Endothelial cell of umbilical vein (primary cell): Measurements from ENCODE around the gene ADGRE1. TPM values are rescaled to one million over a fixed set of nuclear protein-coding genes. Genes with fewer than 3 reads are reported as not detected.

Experiments used
- BruUV-seq: library from RNA; stranded (reverse); fragments of 400-500 nt; replicated peaks from 2 replicates; lab custom pipeline; 2021; lab: Mats Ljungman, UMichigan
- CTCF ChIA-PET: fragments of 300-600, 350-600 bp; sonication (Branson Sonifier 250); formaldehyde crosslinking; loops from one replicate; lab custom pipeline; 2021; ENCODE audit warnings: antibody characterized with exemption, inconsistent platforms; lab: Charles Lee
- POLR2A ChIA-PET: fragments of 300-600, 350-600 bp; sonication (Branson Sonifier 250); formaldehyde crosslinking; loops from one replicate; lab custom pipeline; 2021; ENCODE audit warnings: antibody characterized with exemption, inconsistent platforms; lab: Charles Lee
- DNase-seq: peaks from one replicate; pipeline ENCODE4 v3.0.0-alpha.2; 2011; ENCODE audit warnings: low read depth, low spot score
- FAIRE-seq: peaks from 2 replicates; lab custom pipeline; 2011; peaks lifted over from hg19 to GRCh38; lab: Jason Lieb, UNC
- H2AFZ ChIP-seq: 2 replicates; pipeline ENCODE4 v1.6.0; 2012; ENCODE audit warnings: low read depth, low read length, control low read depth, inconsistent platforms
- H3K27ac ChIP-seq: 2 replicates; pipeline ENCODE4 v1.5.1; 2011; ENCODE audit warnings: low read depth, mild to moderate bottlenecking, control low read depth, low read length, moderate library complexity; ENCODE audit not compliant: insufficient read depth
- H3K27me3 ChIP-seq, 2 experiments: 2 replicates each; pipeline versions ENCODE4 v1.6.0 to v1.6.1; 2011; ENCODE audit warnings: low read length in 2 of 2, mixed read lengths in 1 of 2; ENCODE audit not compliant: control insufficient read depth in 2 of 2, insufficient read depth in 2 of 2
- H3K36me3 ChIP-seq, 2 experiments: 2 replicates in 1 of 2; 3 replicates in 1 of 2; pipeline ENCODE4 v1.5.1; 2011; ENCODE audit warnings: low read length in 2 of 2, mild to moderate bottlenecking in 1 of 2, moderate library complexity in 1 of 2; ENCODE audit not compliant: control insufficient read depth in 2 of 2, insufficient read depth in 2 of 2; ENCODE audit errors: extremely low read depth in 1 of 2
- H3K4me1 ChIP-seq: 3 replicates; pipeline ENCODE4 v1.5.1; 2011; ENCODE audit warnings: mild to moderate bottlenecking, low read length; ENCODE audit not compliant: control insufficient read depth, insufficient read depth; ENCODE audit errors: extremely low read depth
- H3K4me2 ChIP-seq: 2 replicates; pipeline ENCODE4 v1.6.1; 2011; ENCODE audit warnings: low read length, control low read depth, mixed read lengths; ENCODE audit not compliant: insufficient read depth
- H3K4me3 ChIP-seq, 3 experiments: fragments of 200-600 bp in 1 of 3; sonication (generic), shearing (Covaris generic) in 1 of 3; replicated peaks in 1 of 3; 2 replicates each; pipeline ENCODE4 v1.5.1; 2011 to 2016; ENCODE audit warnings: control low read depth in 3 of 3, low read length in 3 of 3, mild to moderate bottlenecking in 2 of 3, inconsistent platforms in 1 of 3, low read depth in 1 of 3, moderate library complexity in 1 of 3; ENCODE audit not compliant: insufficient read depth in 1 of 3
- H3K79me2 ChIP-seq: 2 replicates; pipeline ENCODE4 v1.6.0; 2012; ENCODE audit warnings: low read length, inconsistent platforms; ENCODE audit not compliant: control insufficient read depth, insufficient read depth
- H3K9ac ChIP-seq: replicated peaks from 2 replicates; pipeline ENCODE3; 2011; ENCODE audit warnings: low read length, control low read depth; ENCODE audit not compliant: insufficient read depth; ENCODE audit errors: extremely low read depth
- H3K9me1 ChIP-seq: replicated peaks from 3 replicates; pipeline ENCODE4 v1.6.0; 2011; ENCODE audit warnings: mild to moderate bottlenecking, low read length; ENCODE audit not compliant: control insufficient read depth, insufficient read depth; ENCODE audit errors: extremely low read depth
- H3K9me3 ChIP-seq: replicated peaks from 2 replicates; pipeline ENCODE4 v1.5.1; 2012; ENCODE audit warnings: low read length, inconsistent platforms; ENCODE audit not compliant: control insufficient read depth, insufficient read depth
- H4K20me1 ChIP-seq: replicated peaks from 2 replicates; pipeline ENCODE3; 2011; ENCODE audit warnings: mild to moderate bottlenecking, low read length; ENCODE audit not compliant: control insufficient read depth, insufficient read depth; ENCODE audit errors: extremely low read depth
- EZH2 ChIP-seq: IDR thresholded peaks from 2 replicates; pipeline ENCODE4 v1.6.1; 2012; ENCODE audit warnings: borderline replicate concordance, low read depth, mild to moderate bottlenecking, moderate library complexity, low read length, inconsistent platforms; ENCODE audit not compliant: severe bottlenecking
- FOS ChIP-seq: IDR thresholded peaks from 2 replicates; pipeline ENCODE4 v1.6.1; 2011; ENCODE audit warnings: mild to moderate bottlenecking, low read length, moderate library complexity, borderline replicate concordance; ENCODE audit not compliant: insufficient read depth
- GATA2 ChIP-seq: IDR thresholded peaks from 2 replicates; pipeline ENCODE4 v1.7.0; 2011; ENCODE audit warnings: low read depth, mild to moderate bottlenecking, moderate library complexity, mixed read lengths, low read length; ENCODE audit not compliant: insufficient read length, insufficient read depth
- JUN ChIP-seq: IDR thresholded peaks from 2 replicates; pipeline ENCODE4 v1.6.1; 2011; ENCODE audit warnings: borderline replicate concordance, low read depth; ENCODE audit not compliant: insufficient read length, insufficient read depth
- MAX ChIP-seq: IDR thresholded peaks from 2 replicates; pipeline ENCODE4 v1.6.1; 2011; ENCODE audit not compliant: insufficient read depth, insufficient read length
- MYC ChIP-seq: IDR thresholded peaks from one replicate; pipeline ENCODE4 v1.6.1; 2011; ENCODE audit warnings: mild to moderate bottlenecking, low read depth, low read length
- POLR2A ChIP-seq: IDR thresholded peaks from 2 replicates; pipeline ENCODE4 v1.6.1; 2012; ENCODE audit warnings: low read depth, mild to moderate bottlenecking, control low read depth, low read length
- POLR2AphosphoS5 ChIP-seq: IDR thresholded peaks from 2 replicates; pipeline ENCODE4 v1.6.1; 2012; ENCODE audit warnings: low read depth, mild to moderate bottlenecking, control low read depth, low read length, moderate library complexity; ENCODE audit not compliant: insufficient read depth
- dilution Hi-C: fragments of 300-500 bp; cut with MboI; formaldehyde crosslinking; loops from one replicate; pipeline ENCODE4 v1.15.0; 2019; ENCODE audit warnings: low sequenced_read_pairs; ENCODE audit not compliant: extremely low pct_ligation_motif_present
- intact Hi-C: fragments of 100-400 bp; cut with micrococcal nuclease; formaldehyde crosslinking; loops from one replicate; pipeline ENCODE4 v1.10.0; 2022
- polyA plus RNA-seq, 4 experiments: library from polyadenylated mRNA; depleted of rRNA in 3 of 4; stranded (reverse) in 3 of 4; unstranded in 1 of 4; fragments of >200 nt; gene quantifications; 2 replicates each; pipeline versions ENCODE4 v1.2.1 to v1.2.3, GENCODE V29; 2011 to 2012; ENCODE audit warnings: missing spikeins in 1 of 4
- total RNA-seq: library from RNA; stranded (reverse); gene quantifications from 2 replicates; pipeline ENCODE4 v1.2.3, GENCODE V29; 2021
- TF ChIP-seq, protein P1 (sequence below), 2 donors: IDR thresholded peaks; 1 replicate in 1 of 2; 2 replicates in 1 of 2; pipeline ENCODE4 v1.5.1; 2011; ENCODE audit warnings: low read length in 2 of 2, mild to moderate bottlenecking in 2 of 2, moderate library complexity in 2 of 2, control low read depth in 1 of 2, inconsistent platforms in 1 of 2, low read depth in 1 of 2; ENCODE audit not compliant: insufficient read depth in 1 of 2; ENCODE audit errors: extremely low read depth in 1 of 2

The ADGRE1 gene
- total and polyA plus RNA-seq, 2 donors (not counting 3 experiments of a cell fraction or from before 2014, with no cell fraction given): not detected

DNA sequence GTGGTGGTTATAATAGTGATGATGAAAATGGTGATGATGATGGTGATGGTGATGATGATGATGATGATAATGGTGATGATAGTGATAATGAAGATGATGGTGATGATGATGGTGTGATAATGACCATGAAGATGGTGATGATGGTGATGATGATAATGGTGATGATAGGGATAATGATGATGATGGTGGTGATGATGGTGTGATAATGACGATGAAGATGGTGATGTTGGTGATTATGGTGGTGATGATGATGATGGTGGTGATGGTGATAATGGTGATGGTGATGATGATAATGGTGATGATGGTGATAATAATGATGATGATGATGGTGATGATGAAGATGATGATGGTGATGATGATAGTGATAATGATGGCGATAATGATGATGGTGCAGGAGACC lies 1.6 kb downstream of the ADGRE1 start:
- H3K9me3 ChIP-seq: no peaks in the 10 kb centered on the region
- H3K4me1 ChIP-seq: no peaks in the 10 kb centered on the region
- no TSS peak for BruUV-seq
- H3K9ac ChIP-seq: no peak overlapping the region
- DNase-seq: no peak
- POLR2A ChIA-PET: no interaction called here
- H4K20me1 ChIP-seq: no peaks in the 10 kb centered on the region
- H3K36me3 ChIP-seq: no peaks in the 10 kb centered on the region
- H3K79me2 ChIP-seq: no peaks in the 10 kb centered on the region
- no peak overlapping the region for H3K4me3 ChIP-seq
- dilution Hi-C loops (no loop called here), intact Hi-C loops (no loop called here)
- H3K4me2 ChIP-seq: no peak overlapping the region
- no peak overlapping the region for H3K27ac ChIP-seq
- no peaks in the 10 kb centered on the region for H3K27me3 ChIP-seq
- TF ChIP-seq MYC: no peak
- no peak for TF ChIP-seq GATA2
- TF ChIP-seq JUN: no peak
- TF ChIP-seq FOS: no peak
- no peak for TF ChIP-seq POLR2A
- no peak for TF ChIP-seq MAX
- TF ChIP-seq, protein P1, sequence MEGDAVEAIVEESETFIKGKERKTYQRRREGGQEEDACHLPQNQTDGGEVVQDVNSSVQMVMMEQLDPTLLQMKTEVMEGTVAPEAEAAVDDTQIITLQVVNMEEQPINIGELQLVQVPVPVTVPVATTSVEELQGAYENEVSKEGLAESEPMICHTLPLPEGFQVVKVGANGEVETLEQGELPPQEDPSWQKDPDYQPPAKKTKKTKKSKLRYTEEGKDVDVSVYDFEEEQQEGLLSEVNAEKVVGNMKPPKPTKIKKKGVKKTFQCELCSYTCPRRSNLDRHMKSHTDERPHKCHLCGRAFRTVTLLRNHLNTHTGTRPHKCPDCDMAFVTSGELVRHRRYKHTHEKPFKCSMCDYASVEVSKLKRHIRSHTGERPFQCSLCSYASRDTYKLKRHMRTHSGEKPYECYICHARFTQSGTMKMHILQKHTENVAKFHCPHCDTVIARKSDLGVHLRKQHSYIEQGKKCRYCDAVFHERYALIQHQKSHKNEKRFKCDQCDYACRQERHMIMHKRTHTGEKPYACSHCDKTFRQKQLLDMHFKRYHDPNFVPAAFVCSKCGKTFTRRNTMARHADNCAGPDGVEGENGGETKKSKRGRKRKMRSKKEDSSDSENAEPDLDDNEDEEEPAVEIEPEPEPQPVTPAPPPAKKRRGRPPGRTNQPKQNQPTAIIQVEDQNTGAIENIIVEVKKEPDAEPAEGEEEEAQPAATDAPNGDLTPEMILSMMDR (IDR thresholded peaks at IDR 0.05; ENCODE audit: extremely low read depth in 1 of 2, insufficient read depth in 1 of 2, low read depth in 1 of 2, low read length in 2 of 2): no peak
- TF ChIP-seq EZH2: no peak
- no peak for TF ChIP-seq POLR2AphosphoS5
- no peak overlapping the region for H2AFZ ChIP-seq
- H3K9me1 ChIP-seq: no peaks in the 10 kb centered on the region
- FAIRE-seq: no peak
- CTCF ChIA-PET: no interaction called here
